ENCODE results near the gene CPT1B.

The CPT1B gene

DNA sequence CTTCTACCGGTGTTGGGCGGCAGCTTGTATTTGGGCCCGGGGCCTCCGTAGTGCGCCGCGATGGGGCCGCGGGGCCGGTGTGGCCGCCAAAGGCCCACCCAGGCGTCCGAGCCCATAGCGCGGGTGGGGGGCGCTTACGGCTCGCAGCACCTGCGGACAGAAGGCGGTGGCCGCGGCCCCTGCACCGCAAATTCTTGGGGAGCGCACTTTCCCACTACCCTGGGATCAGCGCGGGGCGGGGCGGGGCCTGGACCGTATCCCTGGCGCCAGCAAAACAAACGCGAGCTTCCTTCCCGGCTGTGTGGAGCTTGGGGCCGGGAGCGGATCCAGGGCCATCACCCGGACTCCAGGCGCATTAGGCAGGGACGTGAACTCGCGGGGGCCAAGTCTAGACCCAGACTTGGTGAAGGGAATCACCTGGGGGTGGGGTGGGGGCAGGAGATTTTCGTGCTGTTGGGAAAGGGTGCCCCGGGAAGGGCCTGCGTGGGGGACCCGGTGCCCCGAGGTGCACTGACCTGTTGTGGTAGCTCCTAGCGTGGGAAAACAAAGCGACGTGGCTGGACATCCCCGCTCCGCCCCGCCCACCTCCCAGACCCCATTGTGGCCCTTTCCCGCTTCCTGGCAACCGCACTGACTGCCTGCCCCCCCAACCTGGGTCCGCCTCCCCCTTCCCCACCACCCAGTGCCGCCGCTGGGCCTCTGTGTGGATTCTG is 46.1 kb downstream of the CPT1B start:
- peak overlapping the region; percentile 52 for H3K4me3 ChIP-seq (ENCODE audit: control insufficient read depth, low read depth, low read length)
- TF ChIP-seq, protein P1, sequence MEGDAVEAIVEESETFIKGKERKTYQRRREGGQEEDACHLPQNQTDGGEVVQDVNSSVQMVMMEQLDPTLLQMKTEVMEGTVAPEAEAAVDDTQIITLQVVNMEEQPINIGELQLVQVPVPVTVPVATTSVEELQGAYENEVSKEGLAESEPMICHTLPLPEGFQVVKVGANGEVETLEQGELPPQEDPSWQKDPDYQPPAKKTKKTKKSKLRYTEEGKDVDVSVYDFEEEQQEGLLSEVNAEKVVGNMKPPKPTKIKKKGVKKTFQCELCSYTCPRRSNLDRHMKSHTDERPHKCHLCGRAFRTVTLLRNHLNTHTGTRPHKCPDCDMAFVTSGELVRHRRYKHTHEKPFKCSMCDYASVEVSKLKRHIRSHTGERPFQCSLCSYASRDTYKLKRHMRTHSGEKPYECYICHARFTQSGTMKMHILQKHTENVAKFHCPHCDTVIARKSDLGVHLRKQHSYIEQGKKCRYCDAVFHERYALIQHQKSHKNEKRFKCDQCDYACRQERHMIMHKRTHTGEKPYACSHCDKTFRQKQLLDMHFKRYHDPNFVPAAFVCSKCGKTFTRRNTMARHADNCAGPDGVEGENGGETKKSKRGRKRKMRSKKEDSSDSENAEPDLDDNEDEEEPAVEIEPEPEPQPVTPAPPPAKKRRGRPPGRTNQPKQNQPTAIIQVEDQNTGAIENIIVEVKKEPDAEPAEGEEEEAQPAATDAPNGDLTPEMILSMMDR (IDR thresholded peaks at IDR 0.05; ENCODE audit: control insufficient read depth, insufficient read depth, low read depth, low read length, missing control alignments): no peak
- no peak for DNase-seq (ENCODE audit: low read depth)

DNA sequence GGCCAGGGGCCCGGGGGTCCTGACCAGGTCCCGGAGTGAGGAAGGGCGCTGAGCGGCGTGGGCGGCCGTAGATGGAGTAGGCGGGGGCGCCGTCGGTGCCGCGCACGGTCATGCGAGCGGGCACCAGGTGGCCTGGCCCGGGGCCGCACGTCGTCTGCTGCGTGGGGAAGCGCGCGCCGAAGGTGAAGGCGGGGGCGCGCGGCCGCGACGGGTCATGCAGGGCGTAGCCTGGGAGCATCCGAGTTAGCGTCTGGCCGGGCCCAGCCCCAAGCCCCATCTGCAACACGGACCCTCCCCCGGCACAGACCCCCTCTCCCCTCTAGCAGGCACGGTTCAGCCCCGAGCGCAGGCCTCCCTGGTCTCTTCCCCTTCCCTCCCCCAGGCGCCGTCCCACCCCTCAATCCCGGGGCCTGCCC is 46.7 kb downstream of the CPT1B start:
- TF ChIP-seq, protein P1 (IDR thresholded peaks at IDR 0.05; ENCODE audit: control insufficient read depth, insufficient read depth, low read depth, low read length, missing control alignments): no peak
- H3K4me3 ChIP-seq (ENCODE audit: control insufficient read depth, low read depth, low read length): peak overlapping the region; percentile 52
- DNase-seq (ENCODE audit: low read depth): no peak

DNA sequence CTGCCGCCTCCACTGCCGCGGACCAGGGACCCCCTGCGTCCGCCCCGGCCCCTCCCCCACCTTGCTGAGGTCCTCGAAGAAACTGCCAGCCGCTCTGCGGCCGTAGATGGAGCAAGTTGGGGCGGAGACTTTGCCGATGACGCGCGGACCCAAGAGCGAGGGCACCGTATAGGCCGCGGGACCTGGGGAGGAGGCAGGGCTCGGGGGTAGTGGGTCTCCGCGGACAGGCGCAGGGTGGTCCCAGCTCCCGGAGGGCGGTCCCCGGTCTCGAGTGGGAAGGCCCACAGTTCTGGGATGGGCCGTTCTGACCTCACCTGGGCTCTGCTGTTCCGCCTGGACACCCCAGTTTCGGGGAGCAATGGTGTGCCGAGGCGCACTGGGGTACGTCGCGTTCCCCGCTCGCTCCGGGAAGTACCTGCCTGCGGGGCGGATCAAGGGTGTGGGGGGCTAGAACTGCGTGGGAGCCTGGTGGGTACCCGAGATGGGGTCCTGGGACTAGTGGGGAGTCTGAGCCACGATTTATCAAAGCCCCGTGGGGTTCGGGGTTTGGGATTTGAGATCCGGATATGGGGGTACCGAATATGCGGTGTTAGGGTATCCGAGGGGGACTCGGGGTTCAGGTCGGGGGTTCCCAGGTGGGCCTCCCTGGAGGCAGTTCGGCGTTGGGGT is 47.2 kb downstream of the CPT1B start:
- TF ChIP-seq, protein P1 (IDR thresholded peaks at IDR 0.05; ENCODE audit: control insufficient read depth, insufficient read depth, low read depth, low read length, missing control alignments): no peak
- H3K4me3 ChIP-seq (ENCODE audit: control insufficient read depth, low read depth, low read length): peak overlapping the region; percentile 52
- DNase-seq (ENCODE audit: low read depth): peak; percentile 35

DNA sequence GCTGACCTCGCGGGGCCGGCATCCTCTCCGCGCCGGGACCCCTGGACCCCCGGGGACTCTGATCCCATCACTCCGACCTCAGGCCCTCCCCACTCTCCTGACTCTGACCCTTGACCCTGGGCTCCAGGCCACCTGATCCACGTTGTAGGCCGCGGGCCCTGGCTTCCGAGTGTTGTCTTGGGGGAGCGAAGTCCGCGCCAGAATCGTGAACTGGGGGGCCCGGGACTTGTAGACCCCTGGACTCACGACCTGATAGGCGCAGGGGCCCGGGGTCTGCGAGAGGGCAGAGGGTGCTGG is 47.7 kb downstream of the CPT1B start:
- H3K4me3 ChIP-seq (ENCODE audit: control insufficient read depth, low read depth, low read length): peak overlapping the region; percentile 52
- TF ChIP-seq, protein P1 (IDR thresholded peaks at IDR 0.05; ENCODE audit: control insufficient read depth, insufficient read depth, low read depth, low read length, missing control alignments): no peak
- no peak for DNase-seq (ENCODE audit: low read depth)

- H3K4me3 ChIP-seq (ENCODE audit: control insufficient read depth, low read depth, low read length): peak within 1 kb of the TSS; percentile 52
- TF ChIP-seq, protein P1 (IDR thresholded peaks at IDR 0.05; ENCODE audit: control insufficient read depth, insufficient read depth, low read depth, low read length, missing control alignments): no peak
- DNase-seq (ENCODE audit: low read depth): peak; percentile 46
Observed at GRCh38 chr22:50529897-50530579, 48.2 kb downstream of the CPT1B start, which contains the start of gene TYMP. TYMP (minus strand) TSS chr22:50530012; CDS start chr22:50529709, 303 bp downstream.

GRCh38 chr22:50529416-50529896 is 48.8 kb downstream of the CPT1B start:
- DNase-seq (ENCODE audit: low read depth): no peak
- TF ChIP-seq, protein P1 (IDR thresholded peaks at IDR 0.05; ENCODE audit: control insufficient read depth, insufficient read depth, low read depth, low read length, missing control alignments): no peak
- H3K4me3 ChIP-seq (ENCODE audit: control insufficient read depth, low read depth, low read length): peak overlapping the region; percentile 44

Measured in AG09309 (cell line).